Activated CD4-positive, alpha-beta T cell treated with anti-CD3 and anti-CD28 coated beads, Interleukin-2, amount 10 ng/mL, durations not matched to agents 7 days and 5 days (primary cell): ENCODE results near the gene PRTN3. TPM values are rescaled to one million over a fixed set of nuclear protein-coding genes. Genes with fewer than 3 reads are reported as not detected.
A peak's percentile ranks its signal among the peaks of the same experiment; 100 is the strongest.
"Not testable (repeated sequence)": the region's sequence is repeated elsewhere in the genome, so short reads cannot be mapped to it uniquely, and the experiment has no call there.

Experiments used
- CTCF ChIA-PET: fragments of 350-600 bp; sonication (Branson Sonifier 250); formaldehyde crosslinking; loops from one replicate; lab custom pipeline; 2021; ENCODE audit warnings: antibody characterized with exemption; lab: Charles Lee
- POLR2A ChIA-PET: fragments of 350-600 bp; sonication (Branson Sonifier 250); formaldehyde crosslinking; loops from one replicate; lab custom pipeline; 2021; ENCODE audit warnings: antibody characterized with exemption; lab: Charles Lee
- DNase-seq: peaks from one replicate; pipeline ENCODE4 v3.0.0-alpha.2; 2020
- H3K27ac Mint-ChIP-seq: one replicate; pipeline ENCODE4 v1.8.0; 2021; ENCODE audit warnings: mild to moderate bottlenecking, moderate library complexity, mixed read lengths
- H3K27me3 Mint-ChIP-seq: one replicate; pipeline ENCODE4 v1.8.0; 2021; ENCODE audit warnings: mixed read lengths
- H3K36me3 Mint-ChIP-seq: one replicate; pipeline ENCODE4 v1.8.0; 2021; ENCODE audit warnings: low read depth, mixed read lengths
- H3K4me1 Mint-ChIP-seq: one replicate; pipeline ENCODE4 v1.8.0; 2021; ENCODE audit warnings: mixed read lengths
- H3K4me3 Mint-ChIP-seq: one replicate; pipeline ENCODE4 v1.8.0; 2021; ENCODE audit warnings: mild to moderate bottlenecking, moderate library complexity, mixed read lengths
- H3K9me3 Mint-ChIP-seq: one replicate; pipeline ENCODE4 v1.8.0; 2021; ENCODE audit warnings: mixed read lengths
- total RNA-seq, 2 experiments: library from RNA; stranded (reverse); gene quantifications; one replicate each; pipeline ENCODE4 v1.2.3, GENCODE V29; 2021

The PRTN3 gene
- total RNA-seq, 2 experiments from 2014 or later, result not detected

- Mint-ChIP-seq H3K36me3 (peaks cover 8% of the 10 kb centered on the region), H3K27me3 (no peaks in the 10 kb centered on the region), H3K4me1 (peaks cover 1% of the 10 kb centered on the region), H3K27ac (no peak overlapping the region), H3K9me3 (no peaks in the 10 kb centered on the region), H3K4me3 (no peak overlapping the region)
- DNase-seq, result no peak
- ChIA-PET CTCF (interaction anchor here (0.6 to 1.4 kb wide), 5 partner anchors 20 to 313 kb away, joined by 3 to 7 read pairs (median 4); partner anchors contain the start of gene WDR18), POLR2A (no interaction called here)
Observed at GRCh38 chr19:881385-882071, 40.7 kb downstream of the PRTN3 start.

- Mint-ChIP-seq H3K9me3 (no peaks in the 10 kb centered on the region), H3K4me1 (no peaks in the 10 kb centered on the region), H3K27me3 (no peaks in the 10 kb centered on the region), H3K36me3 (peaks cover 15% of the 10 kb centered on the region), H3K27ac (no peak overlapping the region), H3K4me3 (no peak overlapping the region)
- CTCF ChIA-PET, result interaction anchor here (0.6 kb wide), 1 partner anchor 41 kb away, joined by 3 read pairs; no protein-coding TSS in a partner anchor
- POLR2A ChIA-PET, result no interaction called here
- DNase-seq, result no peak
Observed at GRCh38 chr19:882871-883497, 42.2 kb downstream of the PRTN3 start.

GRCh38 chr19:883661-884211 is 42.9 kb downstream of the PRTN3 start:
- DNase-seq, result no peak
- Mint-ChIP-seq H3K4me1 (no peaks in the 10 kb centered on the region), H3K4me3 (no peak overlapping the region), H3K9me3 (no peaks in the 10 kb centered on the region), H3K27ac (no peak overlapping the region), H3K36me3 (peaks cover 15% of the 10 kb centered on the region), H3K27me3 (no peaks in the 10 kb centered on the region)
- ChIA-PET CTCF (interaction anchor here (0.6 kb wide), 1 partner anchor 42 kb away, joined by 3 read pairs; no protein-coding TSS in a partner anchor), POLR2A (no interaction called here)

GRCh38 chr19:884420-885211 is 43.8 kb downstream of the PRTN3 start:
- Mint-ChIP-seq H3K27ac (no peak overlapping the region), H3K4me3 (no peak overlapping the region), H3K36me3 (peaks cover 15% of the 10 kb centered on the region), H3K9me3 (no peaks in the 10 kb centered on the region), H3K4me1 (peaks cover 3% of the 10 kb centered on the region), H3K27me3 (no peaks in the 10 kb centered on the region)
- no peak for DNase-seq
- CTCF ChIA-PET, result no interaction called here
- POLR2A ChIA-PET, result no interaction called here

GRCh38 chr19:885536-886224 is 44.9 kb downstream of the PRTN3 start:
- H3K9me3 Mint-ChIP-seq, result no peaks in the 10 kb centered on the region
- no peak for DNase-seq
- POLR2A ChIA-PET, result no interaction called here
- H3K36me3 Mint-ChIP-seq, result peaks cover 15% of the 10 kb centered on the region
- CTCF ChIA-PET, result no interaction called here
- no peak overlapping the region for H3K27ac Mint-ChIP-seq
- no peak overlapping the region for H3K4me3 Mint-ChIP-seq
- H3K27me3 Mint-ChIP-seq, result no peaks in the 10 kb centered on the region
- peaks cover 5% of the 10 kb centered on the region for H3K4me1 Mint-ChIP-seq

- POLR2A ChIA-PET, result no interaction called here
- no peaks in the 10 kb centered on the region for H3K27me3 Mint-ChIP-seq
- H3K9me3 Mint-ChIP-seq, result no peaks in the 10 kb centered on the region
- no peak overlapping the region for H3K27ac Mint-ChIP-seq
- CTCF ChIA-PET, result no interaction called here
- H3K36me3 Mint-ChIP-seq, result peaks cover 15% of the 10 kb centered on the region
- no peak overlapping the region for H3K4me3 Mint-ChIP-seq
- DNase-seq, result no peak
- H3K4me1 Mint-ChIP-seq, result peaks cover 11% of the 10 kb centered on the region
Observed at GRCh38 chr19:887072-887471, 46.3 kb downstream of the PRTN3 start.

GRCh38 chr19:887599-887998 is 46.8 kb downstream of the PRTN3 start:
- Mint-ChIP-seq H3K27me3 (no peaks in the 10 kb centered on the region), H3K4me1 (peaks cover 13% of the 10 kb centered on the region), H3K4me3 (no peak overlapping the region), H3K36me3 (peaks cover 11% of the 10 kb centered on the region), H3K9me3 (no peaks in the 10 kb centered on the region), H3K27ac (peak overlapping the region; percentile 41)
- POLR2A ChIA-PET, result no interaction called here
- no peak for DNase-seq
- CTCF ChIA-PET, result no interaction called here

- Mint-ChIP-seq H3K4me3 (no peak overlapping the region), H3K9me3 (no peaks in the 10 kb centered on the region), H3K27ac (peak overlapping the region; percentile 78), H3K27me3 (no peaks in the 10 kb centered on the region), H3K36me3 (peaks cover 15% of the 10 kb centered on the region), H3K4me1 (peaks cover 22% of the 10 kb centered on the region)
- ChIA-PET POLR2A (no interaction called here), CTCF (interaction anchor here (0.7 kb wide), 1 partner anchor 20 kb away, joined by 3 read pairs; no protein-coding TSS in a partner anchor)
- DNase-seq, result peak; percentile 30
Observed at GRCh38 chr19:888581-889385, 48.0 kb downstream of the PRTN3 start.

GRCh38 chr19:889662-890295 is 49.0 kb downstream of the PRTN3 start:
- Mint-ChIP-seq H3K27ac (peak overlapping the region; percentile 31), H3K4me1 (peaks cover 24% of the 10 kb centered on the region), H3K4me3 (no peak overlapping the region), H3K27me3 (no peaks in the 10 kb centered on the region), H3K36me3 (peaks cover 15% of the 10 kb centered on the region), H3K9me3 (no peaks in the 10 kb centered on the region)
- ChIA-PET CTCF (interaction anchor here (0.9 kb wide), 1 partner anchor 26 kb away, joined by 4 read pairs; no protein-coding TSS in a partner anchor), POLR2A (no interaction called here)
- no peak for DNase-seq

- Mint-ChIP-seq H3K27ac (peak overlapping the region; percentile 82), H3K4me1 (peaks cover 26% of the 10 kb centered on the region), H3K9me3 (no peaks in the 10 kb centered on the region), H3K4me3 (peak overlapping the region; percentile 61), H3K36me3 (peaks cover 13% of the 10 kb centered on the region), H3K27me3 (no peaks in the 10 kb centered on the region)
- DNase-seq, result no peak
- POLR2A ChIA-PET, result no interaction called here
- CTCF ChIA-PET, result no interaction called here
Observed at GRCh38 chr19:890831-891230, 50.0 kb downstream of the PRTN3 start.

GRCh38 chr19:891421-892200 is 50.8 kb downstream of the PRTN3 start:
- DNase-seq, POLR2A ChIA-PET: not testable (repeated sequence)
- peaks cover 27% of the 10 kb centered on the region for H3K4me1 Mint-ChIP-seq

More at GRCh38 chr19:891421-892200, 50.8 kb downstream of the PRTN3 start:
- not testable (repeated sequence) for H3K9me3 Mint-ChIP-seq, H3K27me3 Mint-ChIP-seq
- Mint-ChIP-seq H3K4me3 (peak overlapping the region; percentile 77), H3K36me3 (peaks cover 13% of the 10 kb centered on the region), H3K27ac (peak overlapping the region; percentile 64)
- CTCF ChIA-PET, result interaction anchor here (2.0 kb wide), 1 partner anchor 18 kb away, joined by 17 read pairs; no protein-coding TSS in a partner anchor
